ENCODE measurements around the gene HRH1.
"Not testable (repeated sequence)": the region's sequence is repeated elsewhere in the genome, so short reads cannot be mapped to it uniquely, and the experiment has no call there.

Gene HRH1

DNA sequence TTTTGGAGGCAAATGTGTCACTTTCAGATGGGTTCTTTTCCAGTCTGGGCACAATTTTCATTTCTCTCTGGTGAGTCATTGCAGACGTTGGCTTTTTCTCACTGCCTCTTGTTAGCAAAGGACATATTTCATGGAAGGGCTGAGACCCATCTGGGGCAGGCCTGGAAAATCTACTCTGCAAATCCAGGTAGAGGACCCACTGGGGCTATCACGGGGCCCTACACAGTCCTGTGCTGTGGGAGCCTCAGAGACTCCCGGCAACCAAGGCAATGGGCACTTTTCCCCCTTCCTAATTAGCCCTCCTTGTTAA, 58.0 kb downstream of the HRH1 start:
- FAIRE-seq (no peak), DNase-seq (ENCODE audit: insufficient read length, low spot score) (no peak)
- TF ChIP-seq CTCF (IDR thresholded peaks at IDR 0.05; ENCODE audit: insufficient read depth, missing control alignments) = no peak

DNA sequence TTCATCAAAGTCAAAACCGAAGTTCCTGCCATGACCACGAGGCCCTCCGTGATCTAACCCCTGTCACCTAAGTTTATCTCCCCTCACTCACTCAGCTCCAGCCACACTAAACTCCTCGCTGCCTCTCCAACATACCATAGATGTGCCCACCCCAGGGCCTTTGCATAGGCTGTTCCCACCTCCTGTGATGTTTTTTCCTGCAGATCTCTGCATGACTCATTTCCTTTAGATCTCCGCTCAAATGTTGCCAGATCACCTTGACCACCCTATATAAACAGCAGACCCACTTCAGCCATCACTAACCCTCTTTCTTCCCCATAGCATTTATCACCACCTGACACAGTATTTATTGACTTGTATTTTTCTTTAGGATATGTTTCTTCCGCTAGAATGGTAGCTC, 58.5 kb downstream of the HRH1 start:
- TF ChIP-seq CTCF (IDR thresholded peaks at IDR 0.05; ENCODE audit: insufficient read depth, missing control alignments) = no peak
- FAIRE-seq (no peak), DNase-seq (ENCODE audit: insufficient read length, low spot score) (no peak)

- no peak for DNase-seq (ENCODE audit: insufficient read length, low spot score)
- no peak for TF ChIP-seq CTCF (IDR thresholded peaks at IDR 0.05; ENCODE audit: insufficient read depth, missing control alignments)
- no peak for FAIRE-seq
Observed at GRCh38 chr3:11213810-11214450, 59.6 kb downstream of the HRH1 start.

- no peak for TF ChIP-seq CTCF (IDR thresholded peaks at IDR 0.05; ENCODE audit: insufficient read depth, missing control alignments)
- FAIRE-seq (no peak), DNase-seq (ENCODE audit: insufficient read length, low spot score) (no peak)
Observed at GRCh38 chr3:11214451-11214978, 60.2 kb downstream of the HRH1 start.

DNA sequence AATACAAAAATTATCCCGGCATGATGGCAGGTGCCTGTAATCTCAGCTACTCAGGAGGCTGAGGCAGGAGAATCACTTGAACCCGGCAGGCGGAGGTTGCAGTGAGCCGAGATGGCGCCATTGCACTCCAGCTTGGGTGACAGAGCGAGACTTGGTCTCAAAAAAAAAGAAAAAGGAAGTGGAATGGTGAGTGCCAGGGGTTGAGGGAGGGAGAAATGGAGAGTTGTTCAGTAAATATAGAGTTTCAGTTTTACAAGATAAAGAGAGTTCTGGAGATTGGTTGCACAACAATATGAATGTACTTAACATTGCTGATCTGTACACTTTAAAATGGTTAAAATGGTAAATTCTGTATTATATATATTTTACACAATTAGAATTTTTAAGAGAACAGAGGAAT, 63.1 kb downstream of the HRH1 start:
- FAIRE-seq = not testable (repeated sequence)

GRCh38 chr3:11220230-11220629, 65.9 kb downstream of the HRH1 start:
- DNase-seq (ENCODE audit: insufficient read length, low spot score) = no peak
- FAIRE-seq = no peak

More for the DNA sequence above, 63.1 kb downstream of the HRH1 start:
- not testable (repeated sequence) for DNase-seq (ENCODE audit: insufficient read length, low spot score)

GRCh38 chr3:11221818-11222415, 67.6 kb downstream of the HRH1 start:
- no peak for FAIRE-seq
- no peak for DNase-seq (ENCODE audit: insufficient read length, low spot score)
- TF ChIP-seq CTCF (IDR thresholded peaks at IDR 0.05; ENCODE audit: insufficient read depth, missing control alignments) = no peak

More at GRCh38 chr3:11220230-11220629, 65.9 kb downstream of the HRH1 start:
- no peak for TF ChIP-seq CTCF (IDR thresholded peaks at IDR 0.05; ENCODE audit: insufficient read depth, missing control alignments)
